ENCODE results near the gene CHGA.

The CHGA gene

GRCh38 chr14:92945959-92946846 is 23.3 kb downstream of the CHGA start:
- no peak for FAIRE-seq

GRCh38 chr14:92946847-92947545 is 24.0 kb downstream of the CHGA start:
- no peak for FAIRE-seq

GRCh38 chr14:92948647-92949046 is 25.7 kb downstream of the CHGA start:
- no peak for FAIRE-seq

GRCh38 chr14:92949496-92950192 is 26.7 kb downstream of the CHGA start:
- no peak for FAIRE-seq

GRCh38 chr14:92950193-92950540 is 27.2 kb downstream of the CHGA start:
- no peak for FAIRE-seq

GRCh38 chr14:92950773-92951172 is 27.8 kb downstream of the CHGA start:
- no peak for FAIRE-seq

GRCh38 chr14:92951261-92951660 is 28.3 kb downstream of the CHGA start:
- no peak for FAIRE-seq

GRCh38 chr14:92951912-92952471 is 29.0 kb downstream of the CHGA start:
- FAIRE-seq = no peak

GRCh38 chr14:92952481-92953298 is 29.7 kb downstream of the CHGA start:
- no peak for FAIRE-seq

- FAIRE-seq = no peak
Measured at GRCh38 chr14:92953526-92953925, 30.6 kb downstream of the CHGA start.

- FAIRE-seq = no peak
Measured at GRCh38 chr14:92954933-92955332, 32.0 kb downstream of the CHGA start.

- no peak for FAIRE-seq
Measured at GRCh38 chr14:92955381-92955780, 32.4 kb downstream of the CHGA start.

GRCh38 chr14:92956961-92957360 is 34.0 kb downstream of the CHGA start:
- no peak for FAIRE-seq

GRCh38 chr14:92958373-92959188 is 35.6 kb downstream of the CHGA start:
- no peak for FAIRE-seq

GRCh38 chr14:92959189-92959531 is 36.2 kb downstream of the CHGA start:
- no peak for FAIRE-seq

GRCh38 chr14:92959761-92960680 is 37.1 kb downstream of the CHGA start:
- no peak for FAIRE-seq

- FAIRE-seq = no peak
Measured at GRCh38 chr14:92960706-92961566, 38.0 kb downstream of the CHGA start.

- no peak for FAIRE-seq
Measured at GRCh38 chr14:92961567-92961855, 38.6 kb downstream of the CHGA start.

GRCh38 chr14:92962031-92962830 is 39.3 kb downstream of the CHGA start:
- no peak for FAIRE-seq

Data from TTC549 (cell line).